KMS-11 (cell line): Measurements from ENCODE around the gene GLYR1.

ENCODE experiments used
- H2AFZ ChIP-seq: fragments of 200-600 bp; sonication (generic); 2 replicates; pipeline ENCODE4 v1.6.1; 2016; ENCODE audit warnings: antibody characterized with exemption, mixed run types, low read depth
- H3K27ac ChIP-seq: fragments of 200-600 bp; sonication (generic); 2 replicates; pipeline ENCODE4 v1.6.1; 2016; ENCODE audit warnings: mild to moderate bottlenecking, mixed run types
- H3K27me3 ChIP-seq: fragments of 200-600 bp; sonication (generic); 2 replicates; pipeline ENCODE4 v1.6.1; 2017; ENCODE audit warnings: mild to moderate bottlenecking, low read depth, mixed run types, moderate library complexity; ENCODE audit not compliant: insufficient read depth
- H3K36me3 ChIP-seq: fragments of 200-600 bp; sonication (generic); 2 replicates; pipeline ENCODE4 v1.6.1; 2017; ENCODE audit warnings: mild to moderate bottlenecking, mixed run types; ENCODE audit not compliant: insufficient read depth
- H3K4me1 ChIP-seq: fragments of 200-600 bp; sonication (generic); 2 replicates; pipeline ENCODE4 v1.6.1; 2016; ENCODE audit warnings: mild to moderate bottlenecking, low read depth, mixed run types; ENCODE audit not compliant: poor library complexity, severe bottlenecking
- H3K4me2 ChIP-seq: fragments of 200-600 bp; sonication (generic); 2 replicates; pipeline ENCODE4 v1.7.0; 2016; ENCODE audit warnings: mild to moderate bottlenecking, mixed run types
- H3K4me3 ChIP-seq: fragments of 200-600 bp; sonication (generic); IDR thresholded peaks from 2 replicates; pipeline ENCODE4 v1.6.1; 2017; ENCODE audit warnings: low read depth, low read length, mixed read lengths; ENCODE audit not compliant: insufficient read depth
- H3K79me2 ChIP-seq: fragments of 200-600 bp; sonication (generic); 2 replicates; pipeline ENCODE4 v1.6.1; 2016; ENCODE audit warnings: low read depth, mixed run types; ENCODE audit not compliant: insufficient read depth
- H3K9ac ChIP-seq: fragments of 200-600 bp; sonication (generic); 2 replicates; pipeline ENCODE4 v1.6.1; 2016; ENCODE audit warnings: mild to moderate bottlenecking, mixed run types
- H4K20me1 ChIP-seq: fragments of 200-600 bp; sonication (generic); 2 replicates; pipeline ENCODE4 v1.6.1; 2016; ENCODE audit warnings: mild to moderate bottlenecking, mixed run types; ENCODE audit not compliant: insufficient read depth
- CTCF ChIP-seq: fragments of 200-600 bp; sonication (generic); conservative IDR thresholded peaks from 2 replicates; pipeline ENCODE4 v1.6.1; 2017; ENCODE audit warnings: low read depth, mild to moderate bottlenecking, antibody characterized with exemption, low read length, moderate library complexity, mixed read lengths

Gene GLYR1

DNA sequence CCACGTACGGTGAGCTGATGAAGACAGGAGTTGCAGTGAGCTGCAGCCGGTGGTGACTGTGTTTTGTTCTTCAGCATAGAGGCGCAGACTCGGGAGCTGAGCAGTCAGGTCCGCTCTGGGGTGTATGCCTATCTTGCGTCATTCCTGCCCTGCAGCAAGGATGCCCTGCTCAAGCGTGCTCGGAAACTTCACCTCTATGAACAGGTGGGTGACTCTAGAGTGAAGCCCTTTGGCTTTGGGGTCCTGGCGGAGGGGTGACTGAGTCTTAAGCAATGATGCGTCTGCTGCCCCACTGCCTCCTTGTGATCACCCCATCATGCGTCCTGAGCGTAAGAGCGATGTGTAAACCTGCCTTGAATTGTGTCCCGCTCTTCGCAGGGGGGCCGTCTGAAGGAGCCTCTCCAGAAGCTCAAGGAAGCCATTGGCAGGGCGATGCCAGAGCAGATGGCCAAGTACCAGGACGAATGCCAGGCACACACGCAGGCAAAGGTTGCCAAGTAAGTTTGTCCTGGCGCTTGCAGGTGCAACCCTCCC is 23.1 kb upstream of the GLYR1 start:
- no peak for TF ChIP-seq CTCF
- H3K79me2 ChIP-seq: peaks cover 9% of the 10 kb centered on the region; the same call in 1 of the 2 replicates
- H3K4me3 ChIP-seq: no peak overlapping the region
- H3K27ac ChIP-seq: no peak overlapping the region
- H3K27me3 ChIP-seq: no peaks in the 10 kb centered on the region
- H3K9ac ChIP-seq: no peak overlapping the region
- H4K20me1 ChIP-seq: no peaks in the 10 kb centered on the region; the same call in 1 of the 2 replicates
- H3K4me1 ChIP-seq: no peaks in the 10 kb centered on the region
- H3K4me2 ChIP-seq: no peak overlapping the region
- H2AFZ ChIP-seq: no peak overlapping the region
- peaks cover 10% of the 10 kb centered on the region; the same call in 1 of the 2 replicates for H3K36me3 ChIP-seq

GRCh38 chr16:4869147-4869805 is 22.2 kb upstream of the GLYR1 start:
- Histone ChIP-seq H3K79me2 (peaks cover 12% of the 10 kb centered on the region; the same call in 1 of the 2 replicates), H4K20me1 (no peaks in the 10 kb centered on the region; the same call in 1 of the 2 replicates)

DNA sequence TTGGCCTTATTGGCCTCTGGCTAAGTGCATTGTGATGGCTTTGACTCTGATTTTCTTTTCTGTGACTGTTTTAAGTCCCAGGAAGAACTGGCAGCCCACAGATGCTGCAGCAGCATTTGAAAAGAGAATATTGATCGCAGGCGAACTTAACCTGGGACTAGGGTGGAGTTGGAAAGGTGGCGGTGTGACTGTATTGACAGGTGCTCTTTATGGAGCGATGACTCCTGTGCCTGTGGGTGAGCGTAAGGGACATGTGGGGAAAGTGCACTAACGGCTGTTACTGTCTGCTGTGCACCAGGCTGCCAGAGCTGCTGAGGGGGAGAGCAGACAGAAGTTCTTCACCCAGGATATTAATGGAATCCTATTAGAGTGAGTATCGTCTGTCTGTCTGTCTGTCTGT is 21.4 kb upstream of the GLYR1 start:
- H3K4me1 ChIP-seq: no peaks in the 10 kb centered on the region
- H2AFZ ChIP-seq: no peak overlapping the region
- no peak overlapping the region for H3K9ac ChIP-seq
- no peak overlapping the region for H3K4me3 ChIP-seq
- H3K27ac ChIP-seq: no peak overlapping the region
- H3K79me2 ChIP-seq: peaks cover 19% of the 10 kb centered on the region; the same call in 1 of the 2 replicates
- no peaks in the 10 kb centered on the region for H3K27me3 ChIP-seq
- H3K4me2 ChIP-seq: no peak overlapping the region
- peaks cover 10% of the 10 kb centered on the region; the same call in 1 of the 2 replicates for H3K36me3 ChIP-seq
- TF ChIP-seq CTCF: no peak
- H4K20me1 ChIP-seq: no peaks in the 10 kb centered on the region; the same call in 1 of the 2 replicates

More at GRCh38 chr16:4869147-4869805, 22.2 kb upstream of the GLYR1 start:
- H3K4me3 ChIP-seq: no peak overlapping the region
- H3K27me3 ChIP-seq: no peaks in the 10 kb centered on the region
- no peak overlapping the region for H3K9ac ChIP-seq
- H3K36me3 ChIP-seq: peaks cover 10% of the 10 kb centered on the region; the same call in 1 of the 2 replicates
- no peak overlapping the region for H3K4me2 ChIP-seq
- no peak overlapping the region for H3K27ac ChIP-seq
- no peaks in the 10 kb centered on the region for H3K4me1 ChIP-seq
- no peak overlapping the region for H2AFZ ChIP-seq
- no peak for TF ChIP-seq CTCF

GRCh38 chr16:4868026-4868425 is 20.9 kb upstream of the GLYR1 start:
- H4K20me1 ChIP-seq: no peaks in the 10 kb centered on the region; the same call in 1 of the 2 replicates
- no peaks in the 10 kb centered on the region for H3K27me3 ChIP-seq
- H2AFZ ChIP-seq: no peak overlapping the region
- H3K4me1 ChIP-seq: no peaks in the 10 kb centered on the region
- no peak overlapping the region for H3K4me2 ChIP-seq
- peaks cover 10% of the 10 kb centered on the region; the same call in 1 of the 2 replicates for H3K36me3 ChIP-seq
- no peak overlapping the region for H3K9ac ChIP-seq
- no peak overlapping the region for H3K27ac ChIP-seq
- no peak for TF ChIP-seq CTCF
- peaks cover 24% of the 10 kb centered on the region; the same call in 1 of the 2 replicates for H3K79me2 ChIP-seq
- H3K4me3 ChIP-seq: no peak overlapping the region
